Cardiac muscle cell (in vitro differentiated cells and primary cell): ENCODE data around the gene ITGA11. TPM values are rescaled to one million over a fixed set of nuclear protein-coding genes. Genes with fewer than 3 reads are reported as not detected.

Experiments
- DNase-seq, 2 donors: peaks; one replicate each; pipeline versions ENCODE4 v3.0.0 to v3.0.0-alpha.2; 2010 to 2017; ENCODE audit warnings: low read depth in 1 of 2, low spot score in 1 of 2
- H3K27ac ChIP-seq: fragments of 200-600 bp; sonication (generic); 2 replicates; pipeline ENCODE4 v1.5.1; 2016
- H3K27me3 ChIP-seq: fragments of 200-600 bp; sonication (generic); 2 replicates; pipeline ENCODE4 v1.6.0; 2016; ENCODE audit warnings: control low read depth
- H3K36me3 ChIP-seq: fragments of 200-600 bp; sonication (generic); 2 replicates; pipeline ENCODE4 v1.5.1; 2016; ENCODE audit warnings: control low read depth
- H3K4me1 ChIP-seq: fragments of 200-600 bp; sonication (generic); 2 replicates; pipeline ENCODE4 v1.8.1; 2017; ENCODE audit warnings: low read depth, mild to moderate bottlenecking, mixed run types
- H3K4me3 ChIP-seq: fragments of 200-600 bp; sonication (generic); 2 replicates; pipeline ENCODE4 v1.5.1; 2016; ENCODE audit warnings: mild to moderate bottlenecking
- H3K9me3 ChIP-seq: fragments of 200-600 bp; sonication (generic); 2 replicates; pipeline ENCODE4 v1.5.1; 2017; ENCODE audit warnings: low read depth, mild to moderate bottlenecking, control low read depth
- CTCF ChIP-seq: IDR thresholded peaks from 2 replicates; pipeline ENCODE4 v1.5.1; 2012; ENCODE audit warnings: low read depth, mild to moderate bottlenecking, low read length
- polyA plus RNA-seq: library from polyadenylated mRNA; unstranded; fragments of >200 nt; fragmentation: Nextera tagmentation; extraction: Ambion mirVana; gene quantifications from 2 replicates; pipeline ENCODE4 v1.2.1, GENCODE V29; 2016
- total RNA-seq: library from RNA; depleted of rRNA; stranded (reverse); fragments of >200 nt; gene quantifications from 2 replicates; pipeline ENCODE4 v1.2.3, GENCODE V29; 2016

Gene ITGA11
- total and polyA plus RNA-seq, 2 experiments from 2014 or later: 0.12 to 1.2 TPM

DNA sequence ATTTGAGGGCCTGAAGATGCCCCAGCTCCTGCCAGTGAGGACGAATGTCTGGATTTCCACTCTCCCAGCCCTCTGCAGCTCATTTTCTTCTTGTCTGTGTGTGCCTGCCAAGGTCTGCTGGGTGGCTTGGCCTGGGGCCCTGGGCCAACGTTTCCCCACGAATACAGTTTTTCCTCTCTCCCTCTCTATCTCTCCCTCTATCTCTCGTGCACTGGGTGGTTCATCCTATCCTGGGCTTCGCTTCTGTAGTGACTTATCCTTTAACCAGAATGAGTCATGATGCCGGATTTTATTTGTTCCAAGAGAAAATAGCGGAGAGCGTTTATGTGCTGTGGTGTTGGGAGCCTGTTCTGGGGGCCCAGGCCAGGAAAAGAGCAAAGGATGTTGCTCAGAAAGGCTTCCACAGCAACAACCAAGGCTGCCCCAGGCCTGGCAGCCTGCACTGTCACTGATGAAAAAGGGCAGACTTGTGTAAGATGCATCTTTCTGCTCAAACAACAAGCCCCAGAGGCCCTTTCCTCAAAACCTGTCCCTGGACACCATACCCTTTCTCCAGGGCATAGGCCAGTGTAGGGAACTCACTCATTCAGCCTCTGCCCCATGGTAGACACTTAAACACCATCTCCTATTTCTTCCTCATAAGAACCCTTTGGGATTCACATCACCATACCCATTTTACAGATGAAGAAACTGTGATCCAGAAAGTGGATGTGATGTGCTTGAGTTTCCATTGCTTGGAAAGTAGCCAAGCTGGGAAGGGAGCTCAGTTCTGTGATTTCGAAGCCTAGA is 47.3 kb downstream of the ITGA11 start:
- no peak overlapping the region for H3K27ac ChIP-seq
- H3K27me3 ChIP-seq: peaks cover 2% of the 10 kb centered on the region
- H3K4me1 ChIP-seq: no peaks in the 10 kb centered on the region
- TF ChIP-seq CTCF: no peak
- no peaks in the 10 kb centered on the region for H3K9me3 ChIP-seq
- H3K4me3 ChIP-seq: no peak overlapping the region
- DNase-seq: peak in 1 of 2 donors; percentile 94
- H3K36me3 ChIP-seq: no peaks in the 10 kb centered on the region

- no peaks in the 10 kb centered on the region for H3K36me3 ChIP-seq
- TF ChIP-seq CTCF: peak; percentile 76
These were observed 48.5 kb downstream of the ITGA11 start for GRCh38 chr15:68383161-68384074.

GRCh38 chr15:68382286-68383007 is 49.5 kb downstream of the ITGA11 start:
- no peak for TF ChIP-seq CTCF

More at GRCh38 chr15:68383161-68384074, 48.5 kb downstream of the ITGA11 start:
- H3K27me3 ChIP-seq: peaks cover 2% of the 10 kb centered on the region
- peak; percentile 41 to 67 for DNase-seq
- no peak overlapping the region for H3K4me3 ChIP-seq
- no peak overlapping the region for H3K27ac ChIP-seq
- no peaks in the 10 kb centered on the region for H3K9me3 ChIP-seq
- H3K4me1 ChIP-seq: no peaks in the 10 kb centered on the region

DNA sequence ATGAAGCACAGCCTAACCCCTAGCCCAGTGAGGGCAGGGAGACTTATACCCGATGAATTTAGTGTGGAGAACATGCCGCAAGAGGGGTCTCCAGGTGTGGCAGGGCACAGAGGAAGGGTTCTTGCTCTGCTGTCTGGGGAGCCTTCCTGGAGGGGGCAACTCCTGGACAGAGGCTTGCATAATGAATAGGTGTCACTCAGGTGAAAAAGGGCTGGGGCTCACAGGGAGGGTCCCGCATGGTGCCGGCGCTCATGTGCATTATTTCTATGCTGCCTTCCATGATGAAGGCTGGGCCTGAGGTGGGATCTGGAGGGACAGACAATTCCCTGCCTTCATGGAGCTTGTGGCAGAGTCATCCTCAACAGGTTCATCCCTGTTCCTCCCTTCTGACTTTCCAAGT is 51.5 kb downstream of the ITGA11 start:
- H3K36me3 ChIP-seq: no peaks in the 10 kb centered on the region
- no peak overlapping the region for H3K4me3 ChIP-seq
- H3K27ac ChIP-seq: no peak overlapping the region
- TF ChIP-seq CTCF: no peak
- no peaks in the 10 kb centered on the region for H3K27me3 ChIP-seq
- H3K4me1 ChIP-seq: no peaks in the 10 kb centered on the region
- no peaks in the 10 kb centered on the region for H3K9me3 ChIP-seq
- no peak for DNase-seq

More at GRCh38 chr15:68382286-68383007, 49.5 kb downstream of the ITGA11 start:
- Histone ChIP-seq H3K4me1 (no peaks in the 10 kb centered on the region), H3K27ac (no peak overlapping the region), H3K9me3 (no peaks in the 10 kb centered on the region), H3K27me3 (no peaks in the 10 kb centered on the region), H3K36me3 (no peaks in the 10 kb centered on the region), H3K4me3 (no peak overlapping the region)
- DNase-seq: no peak

GRCh38 chr15:68379759-68380290 is 52.1 kb downstream of the ITGA11 start:
- H3K27me3 ChIP-seq: no peaks in the 10 kb centered on the region
- no peak overlapping the region for H3K4me3 ChIP-seq
- H3K4me1 ChIP-seq: no peaks in the 10 kb centered on the region
- H3K27ac ChIP-seq: no peak overlapping the region
- H3K9me3 ChIP-seq: no peaks in the 10 kb centered on the region
- no peak for TF ChIP-seq CTCF
- H3K36me3 ChIP-seq: no peaks in the 10 kb centered on the region
- DNase-seq: peak in 1 of 2 donors; percentile 38
